ENCODE measurements around the gene C5AR1. TPM values are rescaled to one million over a fixed set of nuclear protein-coding genes. Genes with fewer than 3 reads are reported as not detected.

Gene C5AR1
- total and polyA plus RNA-seq, 9 of the 15 experiments (the other 6 are each of a cell fraction or from before 2014, with no cell fraction given), result 0.06 to 1.6 (median 0.28) TPM; not detected in 3

- TF ChIP-seq FOXK1 (CRISPR knock-in tag; IDR thresholded peaks at IDR 0.05; ENCODE audit: borderline replicate concordance) (no peak), KDM1A (IDR thresholded peaks at IDR 0.05) (no peak), CEBPZ (IDR thresholded peaks at IDR 0.05; ENCODE audit: borderline replicate concordance, low read depth, low read length) (no peak), CREM (IDR thresholded peaks at IDR 0.05; ENCODE audit: low read depth) (peak; percentile 95), RBBP5 (IDR thresholded peaks at IDR 0.05; ENCODE audit: borderline replicate concordance, insufficient read depth, low read length, poor library complexity, severe bottlenecking) (no peak), TGIF2 (CRISPR knock-in tag; IDR thresholded peaks at IDR 0.05) (no peak), ETS1 (conservative IDR thresholded peaks at IDR 0.05; ENCODE audit: control insufficient read depth, low read depth, low read length) (no peak), ZNF318 (IDR thresholded peaks at IDR 0.05; ENCODE audit: borderline replicate concordance in 1 of 2, low read depth in 1 of 2) (no peak), EP300 (IDR thresholded peaks at IDR 0.05; ENCODE audit: low read length) (peak; percentile 27; the same call in 1 of the 2 replicates), ATF1 (CRISPR knock-in tag; IDR thresholded peaks at IDR 0.05) (peak; percentile 70), ATF1 (tag; IDR thresholded peaks at IDR 0.05) (peak; percentile 89), ESRRA (IDR thresholded peaks at IDR 0.05; ENCODE audit: borderline replicate concordance, low read depth) (no peak), TSC22D4 (tag; IDR thresholded peaks at IDR 0.05) (no peak), ZBTB12 (CRISPR knock-in tag; IDR thresholded peaks at IDR 0.05) (peak; percentile 74; the same call in 1 of the 2 replicates)
Observed at GRCh38 chr19:47352095-47352494, 42.4 kb downstream of the C5AR1 start (continued).

All from K562 (cell line).